Smooth muscle cell (in vitro differentiated cells): Measurements from ENCODE around the gene SMCO1. TPM values are rescaled to one million over a fixed set of nuclear protein-coding genes. Genes with fewer than 3 reads are reported as not detected.
"Not testable (repeated sequence)": the region's sequence is repeated elsewhere in the genome, so short reads cannot be mapped to it uniquely, and the experiment has no call there.

Experiments
- DNase-seq: peaks from one replicate; lab custom pipeline; 2025; ENCODE audit not compliant: unreplicated experiment; lab: John Stamatoyannopoulos, UW
- H2AFZ ChIP-seq: fragments of 200-600 bp; sonication (generic); 2 replicates; pipeline ENCODE4 v1.6.0; 2016; ENCODE audit warnings: antibody characterized with exemption, low read depth, mild to moderate bottlenecking
- H3F3A ChIP-seq: fragments of 200-600 bp; sonication (generic); 2 replicates; pipeline ENCODE4 v1.6.0; 2017; ENCODE audit warnings: antibody characterized with exemption, low read depth
- H3K27ac ChIP-seq: fragments of 200-600 bp; sonication (generic); 2 replicates; pipeline ENCODE4 v1.5.1; 2016; ENCODE audit warnings: low read depth, mild to moderate bottlenecking
- H3K27me3 ChIP-seq: fragments of 200-600 bp; sonication (generic); 2 replicates; pipeline ENCODE4 v1.6.1; 2016; ENCODE audit warnings: low read depth, mild to moderate bottlenecking
- H3K36me3 ChIP-seq: fragments of 200-600 bp; sonication (generic); 2 replicates; pipeline ENCODE4 v1.5.1; 2016; ENCODE audit warnings: low read depth
- H3K4me1 ChIP-seq: fragments of 200-600 bp; sonication (generic); 2 replicates; pipeline ENCODE4 v1.5.1; 2016; ENCODE audit warnings: low read depth
- H3K4me2 ChIP-seq: fragments of 200-600 bp; sonication (generic); 2 replicates; pipeline ENCODE4 v1.6.0; 2016; ENCODE audit warnings: mild to moderate bottlenecking
- H3K4me3 ChIP-seq: fragments of 200-600 bp; sonication (generic); 2 replicates; pipeline ENCODE4 v1.5.1; 2016; ENCODE audit warnings: mild to moderate bottlenecking
- H3K79me2 ChIP-seq: fragments of 200-600 bp; sonication (generic); 2 replicates; pipeline ENCODE4 v1.6.0; 2016; ENCODE audit warnings: low read depth, mild to moderate bottlenecking
- H3K9ac ChIP-seq: fragments of 200-600 bp; sonication (generic); 2 replicates; pipeline ENCODE4 v1.6.0; 2016; ENCODE audit warnings: low read depth
- H3K9me3 ChIP-seq: fragments of 200-600 bp; sonication (generic); replicated peaks from 2 replicates; pipeline ENCODE4 v1.5.1; 2016; ENCODE audit warnings: low read depth
- H4K20me1 ChIP-seq: fragments of 200-600 bp; sonication (generic); 2 replicates; pipeline ENCODE4 v1.6.0; 2016; ENCODE audit warnings: low read depth
- WGBS: methylation state at CpG from one replicate; pipeline ENCODE4 v1.1.7; 2016; ENCODE audit warnings: low lambda C conversion rate; 5-methylcytosine and 5-hydroxymethylcytosine counted together
- polyA plus RNA-seq: library from polyadenylated mRNA; unstranded; fragments of >200 nt; fragmentation: Nextera tagmentation; extraction: Ambion mirVana; gene quantifications from 2 replicates; pipeline ENCODE4 v1.2.1, GENCODE V29; 2016
- total RNA-seq: library from RNA; depleted of rRNA; stranded (reverse); fragments of >200 nt; gene quantifications from 2 replicates; pipeline ENCODE4 v1.2.3, GENCODE V29; 2014
- TF ChIP-seq, protein P1 (sequence below): fragments of 200-600 bp; sonication (generic); IDR thresholded peaks from 2 replicates; pipeline ENCODE4 v1.5.1; 2017; ENCODE audit warnings: borderline replicate concordance, mild to moderate bottlenecking, antibody characterized with exemption; ENCODE audit not compliant: insufficient read depth, poor library complexity, severe bottlenecking

Gene SMCO1
- total and polyA plus RNA-seq, 2 experiments from 2014 or later: not detected

DNA sequence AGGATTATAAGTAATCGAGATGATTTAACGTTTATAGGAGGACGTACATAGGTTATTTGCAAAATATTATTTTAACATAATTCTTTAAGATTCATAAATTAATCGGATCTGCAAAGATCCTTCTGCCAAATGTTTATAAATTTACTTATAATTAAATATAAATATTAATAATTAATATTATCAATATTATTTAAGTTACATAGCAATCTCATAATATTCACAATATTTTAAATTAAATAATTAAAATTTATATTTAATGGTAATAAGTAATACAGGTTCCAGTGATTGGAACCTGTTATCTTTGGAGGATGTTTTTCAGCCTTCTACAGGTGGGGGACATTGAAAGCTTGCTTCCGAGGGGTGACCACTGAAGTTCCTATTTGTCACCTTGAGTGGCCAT is 37.1 kb upstream of the SMCO1 start:
- Histone ChIP-seq H4K20me1 (no peaks in the 10 kb centered on the region), H3K4me1 (no peaks in the 10 kb centered on the region), H3K4me3 (no peak overlapping the region), H3K27ac (no peak overlapping the region), H3K79me2 (no peaks in the 10 kb centered on the region), H3K36me3 (no peaks in the 10 kb centered on the region), H3F3A (no peaks in the 10 kb centered on the region), H3K27me3 (no peaks in the 10 kb centered on the region), H3K9me3 (no peaks in the 10 kb centered on the region), H3K9ac (no peak overlapping the region), H2AFZ (no peak overlapping the region), H3K4me2 (no peak overlapping the region)
- TF ChIP-seq, protein P1, sequence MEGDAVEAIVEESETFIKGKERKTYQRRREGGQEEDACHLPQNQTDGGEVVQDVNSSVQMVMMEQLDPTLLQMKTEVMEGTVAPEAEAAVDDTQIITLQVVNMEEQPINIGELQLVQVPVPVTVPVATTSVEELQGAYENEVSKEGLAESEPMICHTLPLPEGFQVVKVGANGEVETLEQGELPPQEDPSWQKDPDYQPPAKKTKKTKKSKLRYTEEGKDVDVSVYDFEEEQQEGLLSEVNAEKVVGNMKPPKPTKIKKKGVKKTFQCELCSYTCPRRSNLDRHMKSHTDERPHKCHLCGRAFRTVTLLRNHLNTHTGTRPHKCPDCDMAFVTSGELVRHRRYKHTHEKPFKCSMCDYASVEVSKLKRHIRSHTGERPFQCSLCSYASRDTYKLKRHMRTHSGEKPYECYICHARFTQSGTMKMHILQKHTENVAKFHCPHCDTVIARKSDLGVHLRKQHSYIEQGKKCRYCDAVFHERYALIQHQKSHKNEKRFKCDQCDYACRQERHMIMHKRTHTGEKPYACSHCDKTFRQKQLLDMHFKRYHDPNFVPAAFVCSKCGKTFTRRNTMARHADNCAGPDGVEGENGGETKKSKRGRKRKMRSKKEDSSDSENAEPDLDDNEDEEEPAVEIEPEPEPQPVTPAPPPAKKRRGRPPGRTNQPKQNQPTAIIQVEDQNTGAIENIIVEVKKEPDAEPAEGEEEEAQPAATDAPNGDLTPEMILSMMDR: no peak
- WGBS: 98% methylated on average over 5 of the region's 5 CpGs
- no peak for DNase-seq

DNA sequence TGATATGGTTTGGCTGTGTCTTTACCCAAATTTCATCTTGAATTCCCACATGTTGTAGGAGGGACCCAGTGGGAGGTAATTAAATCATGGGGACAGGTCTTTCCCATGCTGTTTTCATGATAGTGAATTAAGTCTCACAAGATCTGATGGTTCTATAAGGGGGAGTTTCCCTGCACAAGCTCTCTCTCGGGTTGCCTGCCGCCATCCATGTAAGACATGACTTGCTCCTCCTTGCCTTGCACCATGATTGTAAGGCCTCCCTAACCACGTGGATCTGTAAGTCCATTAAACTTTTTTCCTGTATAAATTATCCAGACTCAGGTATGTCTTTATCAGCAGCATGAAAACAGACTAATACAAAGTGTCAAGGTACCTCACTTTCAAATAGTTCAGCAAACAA is 35.0 kb upstream of the SMCO1 start:
- not testable (repeated sequence) for H3K9ac ChIP-seq, H2AFZ ChIP-seq, H3K9me3 ChIP-seq, H3K27me3 ChIP-seq, H3K27ac ChIP-seq, H4K20me1 ChIP-seq, H3F3A ChIP-seq, H3K79me2 ChIP-seq, H3K4me1 ChIP-seq, H3K36me3 ChIP-seq, H3K4me3 ChIP-seq, H3K4me2 ChIP-seq, DNase-seq
- 93% methylated on average over 3 of the region's 3 CpGs for WGBS

DNA sequence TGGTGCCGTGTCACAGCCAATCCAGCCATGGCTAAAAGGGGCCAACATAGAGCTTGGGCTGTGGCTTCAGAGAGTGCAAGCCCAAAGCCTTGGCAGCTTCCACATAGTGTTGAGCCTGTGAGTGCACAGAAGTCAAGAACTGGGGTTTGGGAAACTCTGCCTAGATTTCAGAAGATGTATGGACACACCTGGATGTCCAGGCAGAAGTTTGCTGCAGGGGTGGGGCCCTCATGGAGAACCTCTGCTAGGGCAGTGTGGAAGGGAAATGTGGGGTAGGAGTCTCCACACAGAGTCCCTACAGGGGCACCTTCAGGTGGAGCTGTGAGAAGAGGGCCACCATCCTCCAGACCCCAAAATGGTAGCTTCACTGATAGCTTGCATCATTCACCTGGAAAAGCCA is 34.2 kb upstream of the SMCO1 start:
- not testable (repeated sequence) for H3F3A ChIP-seq, H3K36me3 ChIP-seq, H3K79me2 ChIP-seq, H3K27me3 ChIP-seq, H3K9ac ChIP-seq, H2AFZ ChIP-seq, H3K9me3 ChIP-seq, H3K4me2 ChIP-seq, H4K20me1 ChIP-seq, H3K27ac ChIP-seq, H3K4me3 ChIP-seq, H3K4me1 ChIP-seq, DNase-seq
- WGBS: 96% methylated on average over 1 of the region's 1 CpG

- Histone ChIP-seq H3K27me3 (no peaks in the 10 kb centered on the region), H3F3A (no peaks in the 10 kb centered on the region), H3K4me1 (no peaks in the 10 kb centered on the region), H3K4me2 (no peak overlapping the region), H2AFZ (no peak overlapping the region), H3K9me3 (no peaks in the 10 kb centered on the region), H4K20me1 (no peaks in the 10 kb centered on the region), H3K36me3 (no peaks in the 10 kb centered on the region), H3K9ac (no peak overlapping the region), H3K79me2 (no peaks in the 10 kb centered on the region), H3K27ac (no peak overlapping the region), H3K4me3 (no peak overlapping the region)
- DNase-seq: no peak
- WGBS: 97% methylated on average over 2 of the region's 2 CpGs
- TF ChIP-seq, protein P1: no peak
Observed at GRCh38 chr3:196547067-196547466, 31.9 kb upstream of the SMCO1 start.

GRCh38 chr3:196546537-196546936 is 31.4 kb upstream of the SMCO1 start:
- DNase-seq: no peak
- H3K36me3 ChIP-seq: no peaks in the 10 kb centered on the region
- H3K4me2 ChIP-seq: no peak overlapping the region
- H3K4me1 ChIP-seq: no peaks in the 10 kb centered on the region
- TF ChIP-seq, protein P1: no peak
- H3K27me3 ChIP-seq: no peaks in the 10 kb centered on the region
- H3K9me3 ChIP-seq: no peaks in the 10 kb centered on the region
- H2AFZ ChIP-seq: no peak overlapping the region
- no peak overlapping the region for H3K27ac ChIP-seq
- H3K4me3 ChIP-seq: no peak overlapping the region
- H4K20me1 ChIP-seq: no peaks in the 10 kb centered on the region
- WGBS: 94% methylated on average over 5 of the region's 5 CpGs
- no peaks in the 10 kb centered on the region for H3K79me2 ChIP-seq
- H3F3A ChIP-seq: no peaks in the 10 kb centered on the region
- H3K9ac ChIP-seq: no peak overlapping the region
